GM12878 (cell line): Measurements from ENCODE around the gene MMP11.

Experiments used
- POLR2A ChIP-seq: IDR thresholded peaks from 2 replicates; pipeline ENCODE4 v1.6.1; 2011; ENCODE audit warnings: low read depth, mild to moderate bottlenecking, low read length
- SMC3 ChIP-seq: IDR thresholded peaks from 2 replicates; pipeline ENCODE4 v1.6.1; 2011; ENCODE audit warnings: low read length, improper control_type of control experiment, borderline replicate concordance
- SUZ12 ChIP-seq: fragments of 200-600 bp; sonication (generic); IDR thresholded peaks from one replicate; pipeline ENCODE4 v1.6.1; 2018; ENCODE audit warnings: antibody characterized with exemption, mild to moderate bottlenecking; ENCODE audit not compliant: unreplicated experiment
- ZNF207 ChIP-seq: fragments of 450-650 bp; IDR thresholded peaks from 2 replicates; pipeline ENCODE4 v1.6.1; 2014; ENCODE audit warnings: antibody characterized with exemption, mild to moderate bottlenecking, borderline replicate concordance
- ZNF274 ChIP-seq: IDR thresholded peaks from one replicate; pipeline ENCODE4 v1.8.0; 2011; ENCODE audit not compliant: insufficient read length, insufficient read depth
- TF ChIP-seq, protein P1 (sequence below): IDR thresholded peaks from 2 replicates; pipeline ENCODE4 v1.6.1; 2011; ENCODE audit warnings: low read depth, mild to moderate bottlenecking, low read length, moderate library complexity, borderline replicate concordance; ENCODE audit errors: extremely low read depth

DNA sequence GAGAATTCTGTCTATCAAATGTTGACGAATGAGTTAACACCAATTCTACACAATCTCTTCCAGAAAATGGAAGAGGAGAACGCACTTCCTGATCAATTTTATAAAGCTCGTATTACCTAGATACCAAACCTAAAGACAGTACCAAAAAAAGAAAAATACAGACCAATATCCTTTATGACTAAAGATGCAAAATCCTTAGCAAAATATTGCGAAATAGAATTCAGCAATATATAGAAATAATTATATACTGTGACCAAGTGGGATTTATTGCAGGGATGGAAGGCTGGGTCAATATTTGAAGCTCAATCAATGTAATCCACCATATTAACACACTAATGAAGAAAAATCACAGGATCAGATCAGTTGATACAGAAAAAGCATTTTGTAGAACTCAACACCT lies 39.7 kb downstream of the MMP11 start:
- no peak for TF ChIP-seq ZNF207
- TF ChIP-seq, protein P1, sequence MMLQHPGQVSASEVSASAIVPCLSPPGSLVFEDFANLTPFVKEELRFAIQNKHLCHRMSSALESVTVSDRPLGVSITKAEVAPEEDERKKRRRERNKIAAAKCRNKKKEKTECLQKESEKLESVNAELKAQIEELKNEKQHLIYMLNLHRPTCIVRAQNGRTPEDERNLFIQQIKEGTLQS = no peak
- TF ChIP-seq POLR2A = no peak
- no peak for TF ChIP-seq SUZ12
- TF ChIP-seq SMC3 = no peak
- no peak for TF ChIP-seq ZNF274
